HepG2 (cell line): ENCODE measurements around the gene UBE2Q2. TPM values are rescaled to one million over a fixed set of nuclear protein-coding genes. Genes with fewer than 3 reads are reported as not detected.

Source experiments
- FOXA1 ChIP-seq, 2 experiments: fragments of 450-650 bp in 1 of 2; sonication (generic) in 1 of 2; formaldehyde crosslinking in 1 of 2; IDR thresholded peaks; 2 replicates each; pipeline versions ENCODE4 v1.4.0 to v1.6.1; 2016 to 2020; ENCODE audit warnings: missing genetic modification reagents in 1 of 2
- FOXA3 ChIP-seq: IDR thresholded peaks from 2 replicates; pipeline ENCODE4 v1.6.1; 2016; ENCODE audit warnings: missing genetic modification reagents, missing compliant biosample characterization
- FOXM1 ChIP-seq: sonication (generic); formaldehyde crosslinking; IDR thresholded peaks from 2 replicates; pipeline ENCODE4 v1.5.0; 2020; ENCODE audit warnings: missing genetic modification reagents
- GABPA ChIP-seq, 2 experiments: IDR thresholded peaks; 2 replicates each; pipeline ENCODE4 v1.6.1; 2011 to 2016; ENCODE audit warnings: low read depth in 2 of 2, low read length in 1 of 2, missing biosample characterization in 1 of 2, missing genetic modification characterization in 1 of 2
- HNRNPL ChIP-seq: fragments of 200-400 bp; formaldehyde crosslinking; IDR thresholded peaks from 2 replicates; pipeline ENCODE4 v1.6.1; 2017; ENCODE audit warnings: mild to moderate bottlenecking, low read depth, low read length
- HOXA9 ChIP-seq: sonication (generic); formaldehyde crosslinking; IDR thresholded peaks from 2 replicates; pipeline ENCODE4 v1.8.1; 2022; ENCODE audit warnings: missing genetic modification reagents, mild to moderate bottlenecking, moderate library complexity, borderline replicate concordance
- MTA1 ChIP-seq: sonication (generic); formaldehyde crosslinking; IDR thresholded peaks from 2 replicates; pipeline ENCODE4 v1.4.0; 2020; ENCODE audit warnings: missing genetic modification reagents, mild to moderate bottlenecking, borderline replicate concordance
- NFRKB ChIP-seq: fragments of 450-650 bp; IDR thresholded peaks from 2 replicates; pipeline ENCODE4 v1.6.1; 2017
- PTBP1 ChIP-seq: fragments of 200-400 bp; formaldehyde crosslinking; IDR thresholded peaks from 2 replicates; pipeline ENCODE4 v1.6.1; 2018; ENCODE audit warnings: low read length, low read depth; ENCODE audit not compliant: poor library complexity, severe bottlenecking
- SPEN ChIP-seq: sonication (generic); formaldehyde crosslinking; IDR thresholded peaks from 2 replicates; pipeline ENCODE4 v1.5.1; 2020; ENCODE audit warnings: low read depth, mild to moderate bottlenecking, missing genetic modification reagents
- TAF1 ChIP-seq: sonication (generic); formaldehyde crosslinking; IDR thresholded peaks from 2 replicates; pipeline ENCODE4 v1.4.0; 2020; ENCODE audit warnings: missing genetic modification reagents
- TAF15 ChIP-seq: fragments of 200-400 bp; formaldehyde crosslinking; IDR thresholded peaks from one replicate; pipeline ENCODE4 v1.6.1; 2018; ENCODE audit warnings: mild to moderate bottlenecking, low read depth, low read length; ENCODE audit not compliant: poor library complexity, severe bottlenecking
- WIZ ChIP-seq: sonication (generic); formaldehyde crosslinking; IDR thresholded peaks from 2 replicates; pipeline ENCODE4 v1.5.1; 2020; ENCODE audit warnings: mild to moderate bottlenecking, missing genetic modification reagents
- XRCC5 ChIP-seq: fragments of 200-400 bp; formaldehyde crosslinking; optimal IDR thresholded peaks from 2 replicates; pipeline ENCODE3; 2017; ENCODE audit warnings: mild to moderate bottlenecking, low read length
- ZFP82 ChIP-seq: sonication (generic); formaldehyde crosslinking; IDR thresholded peaks from 2 replicates; pipeline ENCODE4 v1.5.1; 2020; ENCODE audit warnings: mild to moderate bottlenecking, missing genetic modification reagents, borderline replicate concordance
- ZNF543 ChIP-seq: sonication (generic); formaldehyde crosslinking; IDR thresholded peaks from 2 replicates; pipeline ENCODE4 v1.4.0; 2020; ENCODE audit warnings: mild to moderate bottlenecking, missing genetic modification reagents
- ZNF557 ChIP-seq: sonication (generic); formaldehyde crosslinking; IDR thresholded peaks from 2 replicates; pipeline ENCODE4 v1.4.0; 2020; ENCODE audit warnings: missing genetic modification reagents
- ZNF841 ChIP-seq: sonication (generic); formaldehyde crosslinking; IDR thresholded peaks from 2 replicates; pipeline ENCODE4 v1.8.1; 2023; ENCODE audit warnings: missing genetic modification reagents, borderline replicate concordance
- ZNF850 ChIP-seq: sonication (generic); formaldehyde crosslinking; conservative IDR thresholded peaks from 2 replicates; pipeline ENCODE4 v1.9.0; 2021; ENCODE audit warnings: mild to moderate bottlenecking, missing genetic modification reagents
- polyA plus RNA-seq, 8 experiments: library from polyadenylated mRNA; depleted of rRNA in 3 of 8; stranded (reverse) in 7 of 8; unstranded in 1 of 8; fragments of >200 nt; fragmentation: Illumina TruSeq in 4 of 8; extraction: Trizol in 4 of 8; gene quantifications; 2 replicates each; pipeline versions ENCODE4 v1.2.1 to v1.2.3, GENCODE V29; 2011 to 2016; ENCODE audit warnings: low read depth in 4 of 8, missing spikeins in 1 of 8, mixed read lengths in 1 of 8; ENCODE audit not compliant: insufficient read depth in 1 of 8
- total RNA-seq, 5 experiments: library from RNA; depleted of rRNA; stranded (reverse); fragments of >200 nt; fragmentation: Illumina TruSeq; extraction: Trizol; gene quantifications; 2 replicates each; pipeline ENCODE4 v1.2.3, GENCODE V29; 2016; ENCODE audit warnings: low read depth in 1 of 5
- TF ChIP-seq, protein P1 (sequence below): sonication (generic); formaldehyde crosslinking; IDR thresholded peaks from 2 replicates; pipeline ENCODE4 v1.8.0; 2022; ENCODE audit warnings: mild to moderate bottlenecking, missing genetic modification reagents
- TF ChIP-seq, protein P2 (sequence below): IDR thresholded peaks from 2 replicates; pipeline ENCODE4 v1.6.1; 2016; ENCODE audit warnings: low read depth, missing genetic modification reagents, missing compliant biosample characterization

UBE2Q2 gene
- total and polyA plus RNA-seq, 2 of the 13 experiments (the other 11 are each of a cell fraction or from before 2014, with no cell fraction given), result 10.6 to 20.4 TPM

DNA sequence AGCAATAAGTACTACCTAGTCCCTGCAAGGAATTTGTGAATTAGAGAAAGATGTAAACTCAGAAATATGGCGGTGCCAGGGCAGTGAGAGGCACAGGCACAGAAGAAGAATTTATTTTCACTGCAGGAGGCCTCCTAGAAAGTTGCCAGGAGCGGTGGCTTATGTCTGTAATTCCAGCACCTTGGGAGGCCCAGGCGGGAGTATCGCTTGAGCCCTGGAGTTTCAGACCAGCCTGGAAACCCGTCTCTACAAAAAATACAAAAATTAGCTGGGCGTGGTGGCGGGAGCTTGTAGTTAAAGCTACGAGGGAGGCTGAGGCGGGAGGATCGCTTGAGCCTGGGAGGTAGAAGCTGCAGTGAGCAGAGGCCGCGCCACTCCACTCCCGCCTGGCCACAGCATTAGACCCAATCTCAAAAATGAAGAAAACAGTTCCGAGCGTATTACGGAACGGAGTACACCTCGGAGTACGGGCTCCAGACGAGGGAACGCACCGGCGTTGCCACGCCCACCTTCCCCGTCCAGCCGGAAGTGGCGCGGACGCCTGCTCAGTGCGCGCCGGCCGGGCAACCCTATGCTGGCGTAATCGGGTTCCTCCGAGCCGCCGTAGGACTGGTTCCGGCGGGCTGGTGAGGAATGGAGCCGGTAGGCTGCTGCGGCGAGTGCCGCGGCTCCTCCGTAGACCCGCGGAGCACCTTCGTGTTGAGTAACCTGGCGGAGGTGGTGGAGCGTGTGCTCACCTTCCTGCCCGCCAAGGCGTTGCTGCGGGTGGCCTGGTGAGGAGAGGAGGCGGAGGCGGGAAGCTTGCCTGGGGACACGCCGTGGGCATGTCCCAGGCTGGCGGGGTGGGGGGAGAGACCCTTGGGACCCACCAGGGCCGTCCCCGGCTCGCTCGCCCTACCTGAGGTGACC is 60.3 kb downstream of the UBE2Q2 start, which contains the start of gene FBXO22 (continued):
- TF ChIP-seq, protein P1, sequence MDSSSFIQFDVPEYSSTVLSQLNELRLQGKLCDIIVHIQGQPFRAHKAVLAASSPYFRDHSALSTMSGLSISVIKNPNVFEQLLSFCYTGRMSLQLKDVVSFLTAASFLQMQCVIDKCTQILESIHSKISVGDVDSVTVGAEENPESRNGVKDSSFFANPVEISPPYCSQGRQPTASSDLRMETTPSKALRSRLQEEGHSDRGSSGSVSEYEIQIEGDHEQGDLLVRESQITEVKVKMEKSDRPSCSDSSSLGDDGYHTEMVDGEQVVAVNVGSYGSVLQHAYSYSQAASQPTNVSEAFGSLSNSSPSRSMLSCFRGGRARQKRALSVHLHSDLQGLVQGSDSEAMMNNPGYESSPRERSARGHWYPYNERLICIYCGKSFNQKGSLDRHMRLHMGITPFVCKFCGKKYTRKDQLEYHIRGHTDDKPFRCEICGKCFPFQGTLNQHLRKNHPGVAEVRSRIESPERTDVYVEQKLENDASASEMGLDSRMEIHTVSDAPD (CRISPR knock-in tag), result peak; percentile 61; the same call in 1 of the 2 replicates
- no peak for TF ChIP-seq FOXM1 (CRISPR knock-in tag)
- no peak for TF ChIP-seq NFRKB
- peak; percentile 55; the same call in 1 of the 2 replicates for TF ChIP-seq HOXA9 (CRISPR knock-in tag)
- 0 out of 2 replicates have a peak, but pooled peaks have one; percentile 48 for TF ChIP-seq ZNF850 (CRISPR knock-in tag)
- TF ChIP-seq XRCC5, result peak; percentile 89
- TF ChIP-seq WIZ (CRISPR knock-in tag), result peak; percentile 36; the same call in 1 of the 2 replicates
- TF ChIP-seq, protein P2, sequence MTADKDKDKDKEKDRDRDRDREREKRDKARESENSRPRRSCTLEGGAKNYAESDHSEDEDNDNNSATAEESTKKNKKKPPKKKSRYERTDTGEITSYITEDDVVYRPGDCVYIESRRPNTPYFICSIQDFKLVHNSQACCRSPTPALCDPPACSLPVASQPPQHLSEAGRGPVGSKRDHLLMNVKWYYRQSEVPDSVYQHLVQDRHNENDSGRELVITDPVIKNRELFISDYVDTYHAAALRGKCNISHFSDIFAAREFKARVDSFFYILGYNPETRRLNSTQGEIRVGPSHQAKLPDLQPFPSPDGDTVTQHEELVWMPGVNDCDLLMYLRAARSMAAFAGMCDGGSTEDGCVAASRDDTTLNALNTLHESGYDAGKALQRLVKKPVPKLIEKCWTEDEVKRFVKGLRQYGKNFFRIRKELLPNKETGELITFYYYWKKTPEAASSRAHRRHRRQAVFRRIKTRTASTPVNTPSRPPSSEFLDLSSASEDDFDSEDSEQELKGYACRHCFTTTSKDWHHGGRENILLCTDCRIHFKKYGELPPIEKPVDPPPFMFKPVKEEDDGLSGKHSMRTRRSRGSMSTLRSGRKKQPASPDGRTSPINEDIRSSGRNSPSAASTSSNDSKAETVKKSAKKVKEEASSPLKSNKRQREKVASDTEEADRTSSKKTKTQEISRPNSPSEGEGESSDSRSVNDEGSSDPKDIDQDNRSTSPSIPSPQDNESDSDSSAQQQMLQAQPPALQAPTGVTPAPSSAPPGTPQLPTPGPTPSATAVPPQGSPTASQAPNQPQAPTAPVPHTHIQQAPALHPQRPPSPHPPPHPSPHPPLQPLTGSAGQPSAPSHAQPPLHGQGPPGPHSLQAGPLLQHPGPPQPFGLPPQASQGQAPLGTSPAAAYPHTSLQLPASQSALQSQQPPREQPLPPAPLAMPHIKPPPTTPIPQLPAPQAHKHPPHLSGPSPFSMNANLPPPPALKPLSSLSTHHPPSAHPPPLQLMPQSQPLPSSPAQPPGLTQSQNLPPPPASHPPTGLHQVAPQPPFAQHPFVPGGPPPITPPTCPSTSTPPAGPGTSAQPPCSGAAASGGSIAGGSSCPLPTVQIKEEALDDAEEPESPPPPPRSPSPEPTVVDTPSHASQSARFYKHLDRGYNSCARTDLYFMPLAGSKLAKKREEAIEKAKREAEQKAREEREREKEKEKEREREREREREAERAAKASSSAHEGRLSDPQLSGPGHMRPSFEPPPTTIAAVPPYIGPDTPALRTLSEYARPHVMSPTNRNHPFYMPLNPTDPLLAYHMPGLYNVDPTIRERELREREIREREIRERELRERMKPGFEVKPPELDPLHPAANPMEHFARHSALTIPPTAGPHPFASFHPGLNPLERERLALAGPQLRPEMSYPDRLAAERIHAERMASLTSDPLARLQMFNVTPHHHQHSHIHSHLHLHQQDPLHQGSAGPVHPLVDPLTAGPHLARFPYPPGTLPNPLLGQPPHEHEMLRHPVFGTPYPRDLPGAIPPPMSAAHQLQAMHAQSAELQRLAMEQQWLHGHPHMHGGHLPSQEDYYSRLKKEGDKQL (CRISPR knock-in tag), result no peak
- TF ChIP-seq TAF15, result peak; percentile 83
- TF ChIP-seq ZNF543 (CRISPR knock-in tag), result peak; percentile 89
- peak; percentile 73 for TF ChIP-seq FOXA3 (CRISPR knock-in tag)
- TF ChIP-seq MTA1 (CRISPR knock-in tag), result no peak; the same call in 1 of the 2 replicates
- peak; percentile 94 for TF ChIP-seq TAF1
- no peak for TF ChIP-seq ZFP82 (CRISPR knock-in tag)
- peak; percentile 93 for TF ChIP-seq SPEN (CRISPR knock-in tag)
- no peak for TF ChIP-seq FOXA1 (IDR thresholded peaks at IDR 0.05)
- no peak for TF ChIP-seq FOXA1 (CRISPR knock-in tag; IDR thresholded peaks at IDR 0.05)
- 0 out of 2 replicates have a peak, but pooled peaks have one; percentile 47 for TF ChIP-seq ZNF841 (CRISPR knock-in tag)
- peak; percentile 28; the same call in 1 of the 2 replicates for TF ChIP-seq HNRNPL
- no peak for TF ChIP-seq ZNF557 (CRISPR knock-in tag)
- no peak for TF ChIP-seq PTBP1
- peak; percentile 92 for TF ChIP-seq GABPA (IDR thresholded peaks at IDR 0.05; ENCODE audit: low read depth, low read length)
- peak; percentile 96 for TF ChIP-seq GABPA (CRISPR knock-in tag; IDR thresholded peaks at IDR 0.05; ENCODE audit: low read depth)
